Thoracic aorta (tissue), 2 donors: ENCODE results near the gene CYS1. TPM values are rescaled to one million over a fixed set of nuclear protein-coding genes. Genes with fewer than 3 reads are reported as not detected.

ENCODE experiments used
- ATAC-seq: fragments of 150-250 bp; one replicate; pipeline ENCODE4 v1.8.0; 2017; ENCODE audit warnings: low read depth; ENCODE audit not compliant: insufficient number of reproducible peaks, low FRiP score
- DNase-seq: peaks from one replicate; pipeline ENCODE4 v3.0.0-alpha.2; 2020; ENCODE audit warnings: low spot score
- H3K27ac ChIP-seq, 2 donors: fragments of 200-600 bp; sonication (generic); 1 replicate in 1 of 2; 2 replicates in 1 of 2; pipeline ENCODE4 v1.5.1; 2016; ENCODE audit warnings: mild to moderate bottlenecking in 2 of 2, moderate library complexity in 2 of 2
- H3K27me3 ChIP-seq: fragments of 200-600 bp; sonication (generic); replicated peaks from 2 replicates; pipeline ENCODE4 v1.6.0; 2016; ENCODE audit warnings: mild to moderate bottlenecking; ENCODE audit not compliant: insufficient read depth
- H3K36me3 ChIP-seq: fragments of 200-600 bp; sonication (generic); one replicate; pipeline ENCODE4 v1.5.1; 2016
- H3K4me1 ChIP-seq, 2 donors: fragments of 200-600 bp; sonication (generic); 1 replicate in 1 of 2; 2 replicates in 1 of 2; pipeline versions ENCODE4 v1.5.1 to v1.6.0; 2016; ENCODE audit warnings: low read depth in 2 of 2, mild to moderate bottlenecking in 1 of 2; ENCODE audit not compliant: control insufficient read depth in 1 of 2
- H3K4me3 ChIP-seq: fragments of 200-600 bp; sonication (generic); 2 replicates; pipeline ENCODE4 v1.5.1; 2016; ENCODE audit warnings: mild to moderate bottlenecking
- H3K9me3 ChIP-seq: fragments of 200-600 bp; sonication (generic); 2 replicates; pipeline ENCODE4 v1.5.1; 2016
- CTCF ChIP-seq: fragments of 200-600 bp; sonication (generic); IDR thresholded peaks from one replicate; pipeline ENCODE4 v1.5.1; 2019; ENCODE audit warnings: antibody characterized with exemption
- total RNA-seq, 2 donors: library from RNA; depleted of rRNA; stranded (reverse); fragments of >200 nt; gene quantifications; one replicate each; pipeline versions ENCODE4 v1.1.0 to v1.2.3, GENCODE V29; 2016

Gene CYS1
- total RNA-seq, 2 donors from 2014 or later: 13.5 to 26.9 TPM

- Histone ChIP-seq H3K36me3 (no peaks in the 10 kb centered on the region), H3K27ac (no peak overlapping the region), H3K9me3 (no peaks in the 10 kb centered on the region), H3K27me3 (no peaks in the 10 kb centered on the region), H3K4me3 (no peak overlapping the region), H3K4me1 (no peaks in the 10 kb centered on the region)
- ATAC-seq: no peak
- no peak for DNase-seq
- no peak for TF ChIP-seq CTCF
These were observed 58.2 kb downstream of the CYS1 start for GRCh38 chr2:10022041-10022421.

GRCh38 chr2:10019602-10020400 is 60.4 kb downstream of the CYS1 start:
- H3K27ac ChIP-seq: no peak overlapping the region
- no peak overlapping the region for H3K4me3 ChIP-seq
- no peak for TF ChIP-seq CTCF
- no peaks in the 10 kb centered on the region for H3K36me3 ChIP-seq
- H3K4me1 ChIP-seq: no peaks in the 10 kb centered on the region
- H3K27me3 ChIP-seq: no peaks in the 10 kb centered on the region
- ATAC-seq (no peak), DNase-seq (no peak)
- H3K9me3 ChIP-seq: no peaks in the 10 kb centered on the region

GRCh38 chr2:10019174-10019573 is 61.0 kb downstream of the CYS1 start:
- Histone ChIP-seq H3K9me3 (no peaks in the 10 kb centered on the region), H3K36me3 (no peaks in the 10 kb centered on the region), H3K4me1 (no peaks in the 10 kb centered on the region), H3K4me3 (no peak overlapping the region), H3K27me3 (no peaks in the 10 kb centered on the region), H3K27ac (no peak overlapping the region)
- ATAC-seq: no peak
- no peak for DNase-seq
- no peak for TF ChIP-seq CTCF

- H3K27ac ChIP-seq: no peak overlapping the region
- H3K9me3 ChIP-seq: no peaks in the 10 kb centered on the region
- no peaks in the 10 kb centered on the region for H3K27me3 ChIP-seq
These were observed 62.8 kb downstream of the CYS1 start for GRCh38 chr2:10017313-10017941.

More at GRCh38 chr2:10017313-10017941, 62.8 kb downstream of the CYS1 start:
- Histone ChIP-seq H3K4me3 (no peak overlapping the region), H3K4me1 (no peaks in the 10 kb centered on the region), H3K36me3 (no peaks in the 10 kb centered on the region)
- no peak for TF ChIP-seq CTCF
- no peak for DNase-seq
- ATAC-seq: no peak
